Stimulated activated CD8-positive, alpha-beta memory T cell treated with anti-CD3 and anti-CD28 coated beads, Interleukin-15, amount 100 ng/mL, for 24 hours (primary cell): ENCODE data around the gene BET1.
"Not testable (repeated sequence)": the region's sequence is repeated elsewhere in the genome, so short reads cannot be mapped to it uniquely, and the experiment has no call there.

Experiments
- DNase-seq: peaks from one replicate; pipeline ENCODE4 v3.0.0-alpha.2; 2020; ENCODE audit warnings: low read depth

BET1 gene, protein sequence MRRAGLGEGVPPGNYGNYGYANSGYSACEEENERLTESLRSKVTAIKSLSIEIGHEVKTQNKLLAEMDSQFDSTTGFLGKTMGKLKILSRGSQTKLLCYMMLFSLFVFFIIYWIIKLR

DNA sequence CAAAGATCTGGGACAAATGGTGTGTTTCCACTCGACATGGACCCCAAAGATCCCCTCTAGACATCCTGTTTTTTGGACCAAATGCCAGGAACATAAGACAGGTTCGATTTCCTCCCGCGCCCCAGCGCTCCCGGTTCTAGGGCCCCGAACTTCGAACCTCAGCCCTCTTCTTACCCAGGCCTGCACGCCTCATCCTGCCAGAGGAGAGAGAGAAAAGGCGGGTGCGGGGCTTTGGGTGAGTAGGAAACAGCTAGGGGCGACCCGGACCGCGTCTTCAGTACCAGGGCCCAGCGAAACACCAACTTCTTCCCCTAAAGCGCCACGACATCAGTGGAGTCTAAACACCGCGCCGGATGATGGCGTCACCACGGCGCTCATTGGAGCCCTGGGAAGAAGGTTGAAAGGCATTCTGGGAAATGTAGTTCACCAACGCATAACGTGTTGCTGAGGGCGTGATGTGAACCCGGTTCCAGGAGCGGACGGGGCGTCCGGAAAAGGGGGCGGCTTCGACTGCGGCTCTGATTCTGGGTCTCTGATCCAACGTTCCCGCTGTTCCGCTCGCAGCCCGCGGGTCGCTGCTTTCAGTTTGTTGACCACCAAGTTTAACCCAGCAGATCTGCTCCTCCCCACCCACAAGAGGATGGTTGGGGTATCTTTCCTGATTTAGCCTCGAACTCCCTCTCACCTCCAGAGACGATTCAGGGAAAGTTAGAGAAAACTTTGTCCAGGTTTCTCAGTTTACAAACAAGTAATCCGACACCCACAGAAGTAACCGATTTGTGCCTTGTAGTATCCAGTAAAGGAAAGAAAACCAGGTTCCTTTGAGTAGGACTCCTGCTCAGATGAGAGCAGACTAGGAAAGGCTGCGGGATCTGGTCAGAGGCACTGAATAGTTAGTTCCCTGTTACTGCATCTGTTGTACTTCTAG, at the start of gene BET1:
Gene BET1, minus strand, starts transcription at position 332 of the 928 bp plus-strand sequence. Its CDS starts 139 bp downstream, at position 193.
- DNase-seq = peak; percentile 84

DNA sequence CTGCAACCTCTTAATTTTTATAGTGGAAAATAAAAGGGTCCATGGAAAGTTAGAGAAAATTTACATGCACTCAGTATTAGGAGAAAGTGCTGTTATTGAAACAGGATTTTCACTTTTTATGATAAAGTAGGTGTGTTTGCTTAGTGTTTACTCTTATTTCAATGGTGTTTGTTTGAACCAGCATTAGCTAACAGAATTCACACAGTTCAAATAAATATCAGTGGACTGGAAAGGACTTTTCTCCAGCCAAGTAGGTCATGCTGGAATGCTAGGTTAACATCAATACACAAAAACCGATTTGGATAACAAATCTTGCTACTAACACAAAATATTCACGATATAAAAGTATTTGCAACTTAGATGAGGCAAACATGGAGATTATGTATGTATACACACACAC, 49.4 kb upstream of the BET1 start:
- no peak for DNase-seq

DNA sequence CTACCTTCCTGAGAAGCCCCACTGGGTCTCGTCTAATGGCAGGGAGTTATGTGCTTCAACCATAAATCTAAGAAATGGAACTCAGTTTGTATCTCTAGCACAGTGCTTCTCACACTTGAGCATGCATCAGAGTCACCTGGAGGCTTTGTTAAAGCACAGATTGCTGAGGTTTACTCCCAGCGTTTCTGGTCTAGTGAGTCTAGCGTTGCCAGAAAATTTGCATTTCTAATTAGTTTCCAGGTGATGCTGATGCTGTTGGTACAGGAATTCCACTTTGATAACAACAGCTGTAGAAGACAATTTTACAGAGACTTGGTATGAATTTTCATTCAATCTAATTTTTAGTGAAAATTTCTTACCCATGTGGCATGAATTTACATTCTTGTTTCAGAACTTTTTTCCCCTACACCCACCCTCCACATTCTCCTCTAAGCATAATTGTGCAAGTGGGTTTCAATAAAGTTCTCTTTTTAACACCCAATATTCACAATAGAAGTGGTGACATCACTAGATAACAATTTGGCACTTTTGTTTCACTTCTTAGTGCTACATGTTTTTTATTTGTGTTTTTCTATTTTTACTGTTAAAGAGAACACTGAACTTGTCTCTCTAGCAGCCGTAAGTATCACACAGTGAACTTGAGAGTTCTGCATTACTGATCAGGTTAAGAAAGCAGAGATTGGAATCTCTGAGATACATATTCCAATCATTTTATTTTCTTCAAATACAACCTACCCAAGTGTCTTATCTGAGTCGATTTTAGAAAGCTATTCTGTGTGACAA, 48.4 kb upstream of the BET1 start:
- DNase-seq = no peak

DNA sequence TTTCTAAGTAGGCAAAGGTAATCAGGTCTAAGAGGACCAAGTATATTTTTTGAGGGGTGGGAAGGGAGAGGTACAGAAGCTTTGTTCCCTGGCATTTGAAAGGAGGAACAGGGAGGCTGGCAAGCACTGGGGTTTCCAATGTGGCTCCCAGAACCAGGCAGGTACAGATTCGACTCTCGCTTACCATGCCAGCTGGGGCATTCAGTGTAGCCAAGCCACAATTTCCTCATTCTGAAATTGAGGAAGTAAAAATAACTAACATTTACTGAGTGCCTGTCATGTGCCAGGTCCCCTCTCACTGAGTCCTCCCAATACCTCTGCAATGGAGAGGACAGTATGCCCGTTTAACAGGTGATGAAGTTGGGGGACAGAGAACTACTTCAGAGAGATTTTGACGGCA, 45.9 kb upstream of the BET1 start:
- no peak for DNase-seq

DNA sequence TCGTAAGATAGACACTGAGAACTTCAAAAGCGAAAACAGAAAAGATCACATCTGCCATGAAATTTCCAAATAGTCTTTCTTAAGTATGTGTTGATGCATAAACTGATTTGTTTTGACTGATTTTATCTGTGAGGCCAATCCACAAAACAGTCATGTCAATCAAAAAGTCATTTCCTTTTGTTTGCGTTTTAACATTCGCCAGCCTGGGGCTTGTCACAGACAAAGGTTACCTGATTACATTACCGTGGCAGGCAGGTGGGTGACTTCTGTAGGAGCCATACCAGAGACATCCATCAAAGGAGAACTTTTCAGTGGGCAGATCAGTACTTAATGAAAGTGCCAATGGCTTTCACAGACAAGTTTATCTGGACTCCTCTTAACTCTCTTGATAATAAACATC, 45.5 kb upstream of the BET1 start:
- no peak for DNase-seq

DNA sequence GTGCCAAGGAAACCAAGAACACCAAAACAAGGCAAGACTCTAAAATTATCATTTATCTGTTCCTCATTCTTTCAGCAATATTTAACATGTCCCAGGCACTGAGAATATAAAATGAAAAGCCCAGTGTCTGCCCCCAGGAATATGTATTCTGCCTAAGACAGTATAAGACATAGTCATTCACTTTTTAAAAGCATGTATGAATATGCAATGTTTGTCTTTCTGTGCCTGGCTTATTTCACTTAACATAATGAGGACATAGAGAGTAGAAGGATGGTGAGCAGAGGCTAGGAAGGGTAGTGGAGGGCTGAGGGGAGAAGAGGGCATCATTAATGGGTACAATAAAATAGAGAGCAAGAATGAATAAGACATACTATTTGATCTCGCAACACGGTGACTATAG, 44.6 kb upstream of the BET1 start:
- no peak for DNase-seq

DNA sequence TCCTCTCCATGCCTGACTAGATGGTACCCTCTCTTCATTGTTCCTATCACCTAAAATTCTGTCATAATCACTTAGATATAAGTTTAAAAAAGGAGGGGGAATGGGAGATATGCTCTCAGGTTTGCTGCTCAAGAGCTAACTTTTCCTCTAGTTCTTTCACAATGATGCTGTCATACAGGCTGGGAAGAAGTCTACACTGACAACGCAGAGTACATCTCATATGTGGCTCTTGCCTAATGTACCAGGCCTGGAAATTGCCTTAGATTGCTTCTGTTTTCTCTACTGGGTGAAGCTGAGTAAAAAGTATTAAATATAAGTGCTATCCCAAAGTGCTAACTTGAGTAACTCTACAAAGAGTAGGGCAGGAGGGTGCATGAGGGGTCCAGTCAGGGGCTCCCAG, 43.8 kb upstream of the BET1 start:
- no peak for DNase-seq

DNA sequence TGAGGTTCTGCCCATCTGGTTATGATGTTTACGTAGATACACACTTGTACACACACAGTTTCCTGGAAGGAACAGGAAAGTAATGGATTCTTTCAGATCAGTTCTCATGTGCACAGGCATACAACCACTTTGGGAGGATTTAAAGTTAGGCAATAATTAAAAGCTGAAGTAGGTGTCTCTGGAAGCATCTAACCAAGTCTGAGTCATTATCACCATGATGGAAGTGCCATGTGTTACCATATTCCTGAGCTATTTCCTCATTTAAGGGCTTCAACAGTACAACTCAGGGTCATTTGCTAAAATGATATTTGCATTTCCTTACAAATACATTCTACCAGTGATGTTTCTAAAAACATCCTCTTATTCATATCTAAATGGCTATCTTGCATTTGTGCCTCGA, 41.4 kb upstream of the BET1 start:
- DNase-seq = no peak

DNA sequence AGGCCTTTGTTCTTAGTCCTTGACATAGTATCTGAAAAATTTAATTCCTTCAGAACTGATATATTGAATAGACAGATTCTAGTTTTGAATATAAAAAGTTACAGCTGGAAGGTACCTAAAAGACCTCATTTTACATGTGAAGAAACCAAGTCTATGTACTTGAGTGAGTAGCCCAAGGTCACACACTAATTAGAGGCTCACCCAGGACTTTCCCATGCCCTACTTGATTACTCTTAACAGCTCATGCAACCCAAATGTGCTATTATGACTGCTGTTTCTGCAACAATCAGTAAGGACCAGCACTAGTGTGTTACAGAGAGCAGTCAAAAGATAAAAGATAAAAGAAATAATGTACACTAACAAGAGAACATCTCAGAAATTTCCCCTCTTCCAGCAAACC, 40.7 kb upstream of the BET1 start:
- DNase-seq = no peak

DNA sequence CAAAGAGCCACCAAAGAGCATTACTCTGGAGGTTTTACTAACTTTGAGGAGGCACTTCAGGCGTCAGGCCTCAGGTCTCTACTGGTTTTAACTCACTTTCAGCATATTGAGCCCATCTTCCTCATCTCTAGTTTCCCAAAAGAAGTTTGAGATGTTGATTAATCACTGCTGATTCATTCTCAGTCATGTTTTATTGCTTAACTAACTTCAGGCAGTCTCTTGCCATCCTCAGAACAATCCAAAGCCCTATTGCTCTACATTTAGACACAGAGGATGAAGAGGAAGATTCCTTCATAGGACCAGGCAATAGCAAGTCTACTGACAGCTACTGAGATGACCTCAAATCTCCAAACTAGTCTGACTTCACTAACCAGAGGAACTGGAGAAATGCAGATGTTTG, 39.1 kb upstream of the BET1 start:
- no peak for DNase-seq

DNA sequence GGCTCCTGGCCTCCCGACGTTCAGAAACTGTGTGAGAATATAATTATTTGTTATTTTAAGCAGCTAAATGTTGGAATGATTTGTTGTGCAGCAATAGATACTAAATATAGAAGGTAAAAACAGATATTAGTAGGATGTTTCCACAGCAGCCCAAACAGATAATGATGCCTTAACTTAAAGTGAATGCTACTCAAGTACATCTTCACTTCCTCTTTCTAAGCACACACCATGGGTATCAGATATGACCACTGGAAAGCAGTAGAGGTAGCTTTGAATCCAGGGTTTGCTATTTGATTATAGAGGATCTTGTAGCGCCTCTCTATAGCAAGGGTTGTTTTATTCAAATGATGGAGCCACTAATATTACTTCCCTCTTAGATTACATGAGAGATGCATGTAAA, 38.2 kb upstream of the BET1 start:
- no peak for DNase-seq

DNA sequence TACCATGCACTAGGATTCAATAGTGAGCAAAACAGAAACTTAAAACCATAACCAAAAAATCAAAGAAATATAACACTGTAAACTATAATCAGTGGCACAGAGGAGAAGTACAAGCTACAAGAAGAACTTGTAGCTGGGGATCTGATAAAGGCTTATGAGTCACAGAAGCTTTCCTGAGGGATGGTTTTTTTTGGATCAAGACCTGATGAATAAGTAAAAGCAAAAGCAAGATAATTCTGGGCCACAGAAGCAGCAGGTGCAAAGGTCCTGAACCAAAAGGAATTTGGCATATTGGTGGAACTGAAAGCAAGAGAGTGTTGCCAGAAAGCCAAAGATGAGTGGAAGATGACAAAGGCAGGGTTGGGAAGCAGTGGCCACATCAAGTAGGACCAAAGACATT, 37.4 kb upstream of the BET1 start:
- DNase-seq = no peak

DNA sequence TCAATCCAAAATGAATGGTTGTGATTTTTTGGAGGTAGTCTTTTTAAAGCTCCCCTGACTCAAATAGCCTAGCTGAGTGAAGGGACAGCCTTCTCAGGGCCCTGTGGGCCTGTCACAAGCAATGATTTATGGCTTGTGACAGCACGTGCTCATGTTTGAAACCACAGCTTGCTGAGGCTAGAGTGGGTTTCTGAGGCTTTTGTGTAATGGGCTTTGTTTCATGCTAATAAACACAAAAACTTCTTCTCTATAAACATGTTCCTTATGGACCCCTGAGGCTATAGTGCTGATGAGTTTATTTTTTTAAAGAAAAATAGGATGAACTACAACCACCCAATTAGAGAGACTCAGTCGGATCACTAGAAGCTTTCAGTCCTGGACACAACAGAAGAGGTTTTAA, 36.1 kb upstream of the BET1 start:
- DNase-seq = no peak

DNA sequence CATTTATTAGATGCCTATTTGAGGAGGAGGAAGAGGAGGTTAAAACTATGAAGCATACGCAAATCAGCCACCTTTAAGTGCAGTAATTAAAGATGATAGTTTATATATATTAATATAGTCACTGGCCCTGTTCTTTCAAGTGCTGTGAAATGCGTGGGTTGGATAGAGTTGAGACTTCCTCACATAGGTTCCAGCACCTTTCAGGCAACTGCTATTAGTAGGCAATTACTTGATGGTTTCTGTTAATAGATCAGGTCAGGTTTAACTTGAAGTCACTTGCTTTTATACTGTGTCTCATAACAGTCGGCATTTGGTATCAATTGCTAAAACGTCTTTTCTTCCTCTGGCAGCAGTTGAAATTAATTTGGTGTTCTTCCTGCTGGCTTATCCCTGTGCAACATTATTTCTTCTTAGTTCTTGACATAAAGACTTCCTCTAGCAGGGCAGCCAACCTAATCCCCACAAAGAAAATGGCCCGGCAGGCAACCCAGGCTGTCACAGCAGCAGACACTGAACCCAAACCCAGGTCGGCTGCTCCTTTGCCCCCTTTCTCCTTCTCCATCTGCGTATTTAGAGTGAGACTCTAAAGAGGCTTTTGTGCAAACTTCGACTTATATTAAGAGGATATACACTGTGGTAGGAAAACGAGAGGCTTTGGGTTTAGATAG, 35.3 kb upstream of the BET1 start:
- DNase-seq = no peak

DNA sequence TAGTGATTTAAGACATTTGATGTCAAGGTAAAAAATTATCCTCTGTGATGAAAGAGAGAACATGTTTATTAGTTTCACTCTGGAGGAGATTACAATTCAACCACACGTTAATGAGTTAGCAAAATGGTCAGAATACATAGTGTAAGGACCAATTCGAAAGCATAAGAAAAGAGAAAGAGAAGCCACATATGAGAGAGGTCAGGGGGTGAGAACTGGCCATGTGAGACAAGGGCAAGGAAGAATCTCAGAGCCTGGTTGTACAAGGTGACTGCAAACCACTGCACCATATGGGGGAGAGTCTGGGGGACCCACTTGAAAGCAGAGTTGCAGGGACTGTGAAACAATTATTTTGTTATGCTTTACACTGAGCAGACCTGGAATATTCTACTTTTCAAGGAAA, 27.7 kb upstream of the BET1 start:
- no peak for DNase-seq

DNA sequence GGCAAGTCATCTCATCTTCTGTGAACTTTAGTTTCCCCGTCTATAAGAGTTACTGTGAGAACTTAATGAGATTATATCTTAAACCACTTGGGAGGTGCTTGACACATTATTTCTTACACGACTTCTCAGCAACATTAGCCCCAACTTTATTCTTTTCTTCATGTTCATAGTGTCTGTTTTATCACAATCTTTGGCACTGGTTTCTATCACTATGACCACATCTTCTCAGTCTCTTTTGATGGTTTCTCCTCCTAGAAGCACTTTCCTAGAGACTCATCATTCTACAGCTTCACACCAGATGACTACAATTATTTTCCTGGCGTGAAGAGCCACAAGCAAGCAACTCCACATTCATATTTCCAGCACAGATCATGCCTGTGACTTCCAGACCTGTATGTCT, 26.5 kb upstream of the BET1 start:
- DNase-seq = no peak

DNA sequence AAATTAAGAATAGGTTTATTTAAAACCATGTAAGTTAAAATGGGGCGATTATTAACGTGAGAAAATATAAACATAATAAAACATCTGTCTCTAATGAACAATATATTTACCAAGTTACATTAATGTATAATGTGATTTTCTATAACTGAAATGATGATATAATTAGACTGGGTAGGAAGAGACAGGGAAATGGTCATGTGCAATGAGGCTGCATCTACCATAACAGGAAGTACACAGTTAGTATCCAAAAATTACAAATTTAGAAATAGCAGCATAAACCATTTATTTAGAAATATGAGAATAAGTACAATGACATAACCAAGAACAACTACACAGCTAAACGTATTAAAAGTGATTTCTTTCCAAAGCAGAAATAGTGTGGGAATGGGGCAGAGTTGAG, 25.8 kb upstream of the BET1 start:
- DNase-seq = no peak

DNA sequence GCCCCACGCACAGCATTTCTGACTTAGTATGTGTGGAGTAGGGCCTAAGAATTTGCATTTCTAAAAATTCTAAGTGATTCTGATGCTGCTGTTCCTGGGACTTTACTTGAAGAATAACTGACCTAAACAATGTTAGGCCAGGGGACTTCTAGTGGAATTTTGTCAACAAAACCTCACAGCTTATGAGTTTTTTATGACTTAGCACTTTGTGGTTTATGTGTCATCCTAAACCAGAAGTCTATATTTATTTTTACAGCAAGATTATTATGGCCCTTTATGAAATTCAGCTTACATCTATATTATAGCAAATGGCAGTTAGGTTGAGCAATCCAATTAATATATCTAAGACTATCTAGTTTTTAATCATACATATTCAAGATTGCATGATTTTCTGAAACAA, 24.6 kb upstream of the BET1 start:
- DNase-seq = no peak

DNA sequence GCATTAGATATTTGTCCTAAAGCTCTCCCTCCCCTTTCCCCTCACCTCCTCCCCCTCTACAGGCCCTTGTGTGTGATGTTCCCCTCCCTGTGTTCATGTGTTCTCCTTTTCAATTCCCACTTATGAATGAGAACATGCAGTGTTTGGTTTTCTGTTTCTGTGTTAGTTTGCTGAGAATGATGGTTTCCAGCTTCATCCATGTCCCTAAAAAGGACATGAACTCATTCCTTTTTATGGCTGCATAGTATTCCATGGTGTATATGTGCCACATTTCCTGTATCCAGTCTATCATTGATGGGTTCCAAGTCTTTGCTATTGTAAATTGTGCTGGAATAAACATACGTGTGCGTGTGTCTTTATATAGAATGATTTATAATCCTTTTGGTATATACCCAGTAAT, 22.5 kb upstream of the BET1 start:
- not testable (repeated sequence) for DNase-seq

DNA sequence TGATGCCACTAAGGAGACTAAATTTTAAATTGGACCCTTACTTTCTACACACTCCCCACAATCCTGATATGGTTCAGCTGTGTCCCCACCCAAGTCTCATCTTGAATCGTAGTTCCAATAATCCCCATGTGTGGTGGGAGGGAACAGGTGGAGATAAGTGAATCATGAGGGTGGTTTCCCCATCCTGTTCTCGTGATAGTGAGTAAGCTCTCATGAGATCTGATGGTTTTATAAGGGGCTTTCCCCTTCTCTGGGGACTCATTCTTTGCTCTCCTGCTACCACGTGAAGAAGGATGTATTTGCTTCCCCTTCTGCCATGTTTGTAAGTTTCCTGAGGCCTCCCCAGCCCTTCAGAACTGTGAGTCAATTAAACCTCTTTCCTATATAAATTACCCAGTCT, 18.4 kb upstream of the BET1 start:
- DNase-seq = no peak

DNA sequence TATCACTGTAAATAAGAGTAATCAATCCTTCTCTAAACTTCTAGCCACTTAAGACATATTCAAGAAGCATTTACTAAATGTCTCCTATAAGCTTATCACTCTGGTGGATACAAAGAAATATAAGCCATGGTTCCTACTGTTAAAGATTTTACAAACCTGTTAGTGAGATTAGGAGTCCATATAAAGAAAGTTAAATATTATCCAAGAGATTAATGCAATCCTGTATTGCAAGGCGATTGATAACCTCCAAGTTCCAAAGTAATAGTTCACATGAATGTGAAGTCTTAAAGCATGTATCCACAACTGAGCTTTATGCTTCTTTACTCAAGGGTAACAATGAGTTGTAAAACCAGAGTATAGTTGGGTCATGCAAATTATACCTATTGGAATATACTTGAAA, 12.6 kb upstream of the BET1 start:
- DNase-seq = no peak

DNA sequence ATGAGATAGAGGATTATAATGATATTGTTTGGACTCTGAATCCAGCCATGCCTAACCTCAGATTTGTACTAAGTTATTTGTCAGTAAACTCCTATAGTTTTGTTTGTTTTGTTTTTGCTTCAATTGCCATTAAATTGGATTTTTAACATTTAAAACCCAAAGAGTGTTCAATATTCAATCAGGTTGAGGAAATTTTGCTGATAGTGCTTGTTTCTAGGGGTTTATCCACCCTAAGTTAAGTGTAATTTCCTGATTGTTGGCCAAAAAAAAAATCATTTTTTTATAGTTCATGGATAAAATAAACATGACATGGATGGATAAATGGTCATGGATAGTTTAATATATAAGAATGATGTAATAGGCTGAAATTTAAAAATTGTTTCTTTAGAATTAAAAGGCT, 11.4 kb upstream of the BET1 start:
- no peak for DNase-seq

DNA sequence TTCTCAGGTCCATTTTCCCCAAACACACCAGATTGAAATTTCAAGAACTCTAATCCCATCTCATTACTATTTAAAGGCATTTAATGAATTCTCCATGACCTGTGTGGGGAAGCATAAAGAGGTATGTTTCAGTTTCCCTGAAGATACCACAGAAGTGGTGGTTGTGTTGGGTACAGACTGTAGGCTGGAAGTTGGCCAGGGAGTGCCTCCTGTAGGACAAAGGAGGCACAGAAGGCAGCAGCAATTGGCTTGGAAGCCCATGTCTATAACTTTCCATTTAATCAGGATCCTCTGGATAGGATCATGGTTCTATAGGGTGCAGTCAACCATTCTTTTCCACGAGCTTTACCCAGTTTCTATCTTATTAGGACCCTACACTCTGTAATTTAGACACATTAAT, 8.6 kb upstream of the BET1 start:
- no peak for DNase-seq
